ENCODE results near the gene GNA12. TPM values are rescaled to one million over a fixed set of nuclear protein-coding genes. Genes with fewer than 3 reads are reported as not detected.

GNA12 gene
- total and polyA plus RNA-seq, 8 donors, result 2.0 to 54.6 (median 22.0) TPM

GRCh38 chr7:2774280-2774679, 69.8 kb downstream of the GNA12 start:
- Histone ChIP-seq H3K4me1 (peaks cover 0 to 16% (median 8%) of the 10 kb centered on the region in 4 donors), H3K9me3 (no peaks in the 10 kb centered on the region), H3K4me3 (no peak overlapping the region), H3K27me3 (no peaks in the 10 kb centered on the region), H3K27ac (no peak overlapping the region), H3K36me3 (peaks cover 0 to 14% (median 5%) of the 10 kb centered on the region in 4 donors)
- WGBS, 5 donors, result 68 to 73% (median 70%) methylated on average over 6 of the region's 6 CpGs
- intact Hi-C loops (cut with DNase I; ENCODE audit: low total_unique reads), result no loop called here
- DNase-seq, result no peak
- TF ChIP-seq POLR2A (IDR thresholded peaks at IDR 0.05) (no peak), EP300 (IDR thresholded peaks at IDR 0.05) (no peak), POLR2AphosphoS5 (IDR thresholded peaks at IDR 0.05) (no peak)
- TF ChIP-seq, protein P1, sequence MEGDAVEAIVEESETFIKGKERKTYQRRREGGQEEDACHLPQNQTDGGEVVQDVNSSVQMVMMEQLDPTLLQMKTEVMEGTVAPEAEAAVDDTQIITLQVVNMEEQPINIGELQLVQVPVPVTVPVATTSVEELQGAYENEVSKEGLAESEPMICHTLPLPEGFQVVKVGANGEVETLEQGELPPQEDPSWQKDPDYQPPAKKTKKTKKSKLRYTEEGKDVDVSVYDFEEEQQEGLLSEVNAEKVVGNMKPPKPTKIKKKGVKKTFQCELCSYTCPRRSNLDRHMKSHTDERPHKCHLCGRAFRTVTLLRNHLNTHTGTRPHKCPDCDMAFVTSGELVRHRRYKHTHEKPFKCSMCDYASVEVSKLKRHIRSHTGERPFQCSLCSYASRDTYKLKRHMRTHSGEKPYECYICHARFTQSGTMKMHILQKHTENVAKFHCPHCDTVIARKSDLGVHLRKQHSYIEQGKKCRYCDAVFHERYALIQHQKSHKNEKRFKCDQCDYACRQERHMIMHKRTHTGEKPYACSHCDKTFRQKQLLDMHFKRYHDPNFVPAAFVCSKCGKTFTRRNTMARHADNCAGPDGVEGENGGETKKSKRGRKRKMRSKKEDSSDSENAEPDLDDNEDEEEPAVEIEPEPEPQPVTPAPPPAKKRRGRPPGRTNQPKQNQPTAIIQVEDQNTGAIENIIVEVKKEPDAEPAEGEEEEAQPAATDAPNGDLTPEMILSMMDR (IDR thresholded peaks at IDR 0.05), result no peak

DNA sequence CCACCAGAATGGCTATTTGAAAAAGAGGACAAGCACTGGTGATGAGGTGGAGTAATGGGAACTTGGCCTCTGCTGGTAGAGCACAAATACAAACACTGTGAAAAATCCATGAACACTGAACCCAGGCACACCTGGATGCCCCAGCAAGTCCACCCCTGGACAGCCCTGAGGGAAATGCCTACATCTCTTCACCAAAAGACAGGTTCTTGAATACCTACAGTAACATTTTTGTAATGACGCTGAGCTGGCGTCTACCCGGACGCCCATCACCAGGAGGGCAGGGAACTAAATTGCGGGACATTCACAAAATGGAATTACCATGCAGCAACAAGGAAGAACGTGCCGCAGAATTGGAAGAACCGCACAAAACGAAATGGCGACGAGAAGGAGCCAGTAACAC, 70.5 kb downstream of the GNA12 start:
- no peak overlapping the region for H3K27ac ChIP-seq
- 96 to 100% (median 98%) methylated on average over 11 of the region's 11 CpGs for WGBS, 5 donors

DNA sequence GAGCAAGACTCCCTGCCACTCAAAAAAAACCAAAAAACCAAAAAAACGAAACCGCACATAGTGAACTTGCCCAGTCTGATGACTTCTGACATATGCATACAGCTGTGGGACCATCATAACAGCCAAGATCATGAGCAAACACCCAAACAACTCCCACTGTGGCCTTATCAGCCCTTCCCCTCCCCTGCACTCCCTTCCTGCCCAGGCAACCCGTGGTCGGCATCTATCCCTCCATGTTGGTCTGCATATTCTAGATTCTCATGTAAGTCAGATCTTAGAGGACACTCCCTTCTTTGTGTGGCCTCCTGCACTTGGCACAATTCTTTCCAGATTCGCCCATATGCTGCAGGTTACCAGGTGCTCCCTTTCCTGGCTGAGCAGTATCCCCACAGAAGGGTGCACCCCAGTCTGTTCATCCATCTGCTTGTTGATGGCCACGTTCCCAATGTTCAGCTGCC, 72.8 kb downstream of the GNA12 start:
- Histone ChIP-seq H3K9me3 (no peaks in the 10 kb centered on the region), H3K27me3 (no peaks in the 10 kb centered on the region), H3K4me1 (peaks cover 0 to 16% (median 8%) of the 10 kb centered on the region in 4 donors), H3K4me3 (no peak overlapping the region), H3K27ac (no peak overlapping the region), H3K36me3 (peaks cover 0 to 10% (median 4%) of the 10 kb centered on the region in 4 donors)
- TF ChIP-seq POLR2AphosphoS5 (IDR thresholded peaks at IDR 0.05), result no peak
- no peak for TF ChIP-seq EP300 (IDR thresholded peaks at IDR 0.05)
- TF ChIP-seq, protein P1 (IDR thresholded peaks at IDR 0.05), result no peak
- TF ChIP-seq POLR2A (IDR thresholded peaks at IDR 0.05), result no peak
- 73 to 81% (median 74%) methylated on average over 6 of the region's 6 CpGs for WGBS, 5 donors
- intact Hi-C loops (cut with DNase I; ENCODE audit: low total_unique reads), result no loop called here
- no peak for DNase-seq

More for the DNA sequence above, 70.5 kb downstream of the GNA12 start:
- H3K9me3 ChIP-seq, result no peaks in the 10 kb centered on the region
- no peak for DNase-seq
- TF ChIP-seq EP300 (IDR thresholded peaks at IDR 0.05) (no peak), POLR2AphosphoS5 (IDR thresholded peaks at IDR 0.05) (no peak), POLR2A (IDR thresholded peaks at IDR 0.05) (no peak)
- TF ChIP-seq, protein P1 (IDR thresholded peaks at IDR 0.05), result no peak
- peaks cover 0 to 14% (median 5%) of the 10 kb centered on the region in 4 donors for H3K36me3 ChIP-seq
- H3K27me3 ChIP-seq, result no peaks in the 10 kb centered on the region
- intact Hi-C loops (cut with DNase I; ENCODE audit: low total_unique reads), result no loop called here
- H3K4me3 ChIP-seq, result no peak overlapping the region
- H3K4me1 ChIP-seq, result peaks cover 0 to 16% (median 8%) of the 10 kb centered on the region in 4 donors

DNA sequence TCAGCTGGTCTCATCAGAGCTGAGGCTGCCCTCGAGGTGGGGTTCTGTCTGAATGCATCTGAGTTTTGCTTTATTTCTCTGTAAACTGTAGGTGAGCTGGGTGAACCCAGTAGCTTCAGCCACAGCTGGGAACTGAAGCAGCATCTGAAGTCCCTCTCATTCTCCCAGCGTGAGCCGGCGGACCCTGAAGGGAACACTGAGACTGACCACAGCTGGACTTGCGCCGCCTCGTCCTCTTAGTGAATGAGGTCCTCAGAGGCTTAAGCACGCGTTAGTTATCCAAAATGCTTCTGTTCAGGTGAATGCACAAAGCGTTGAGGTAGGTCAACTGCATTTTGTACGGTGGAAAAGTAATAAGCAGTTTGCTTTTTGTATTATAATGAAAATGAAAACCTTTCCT, 79.5 kb downstream of the GNA12 start:
- WGBS, 5 donors, result 93 to 98% (median 95%) methylated on average over 11 of the region's 11 CpGs
- H3K27ac ChIP-seq, result peak overlapping the region in 1 of 5 donors; percentile 87

GRCh38 chr7:2763597-2763996, 80.5 kb downstream of the GNA12 start:
- intact Hi-C loops (cut with DNase I; ENCODE audit: low total_unique reads), result no loop called here
- Histone ChIP-seq H3K4me3 (peak overlapping the region in 1 of 4 donors; percentile 10), H3K9me3 (no peaks in the 10 kb centered on the region), H3K4me1 (peaks cover 29 to 46% (median 40%) of the 10 kb centered on the region in 4 donors), H3K27me3 (no peaks in the 10 kb centered on the region), H3K36me3 (peaks cover 0 to 4% (median 0%) of the 10 kb centered on the region in 4 donors), H3K27ac (peak overlapping the region; percentile 37 to 88 (median 83))
- TF ChIP-seq EP300 (IDR thresholded peaks at IDR 0.05) (no peak), POLR2AphosphoS5 (IDR thresholded peaks at IDR 0.05) (no peak), POLR2A (IDR thresholded peaks at IDR 0.05) (no peak)
- TF ChIP-seq, protein P1 (IDR thresholded peaks at IDR 0.05), result no peak
- DNase-seq, result no peak
- 80 to 86% (median 85%) methylated on average over 6 of the region's 6 CpGs for WGBS, 5 donors

More for the DNA sequence above, 79.5 kb downstream of the GNA12 start:
- TF ChIP-seq POLR2AphosphoS5 (IDR thresholded peaks at IDR 0.05), result no peak
- peaks cover 0 to 4% (median 0%) of the 10 kb centered on the region in 4 donors for H3K36me3 ChIP-seq
- H3K27me3 ChIP-seq, result no peaks in the 10 kb centered on the region
- intact Hi-C loops (cut with DNase I; ENCODE audit: low total_unique reads), result no loop called here
- DNase-seq, result no peak
- H3K9me3 ChIP-seq, result no peaks in the 10 kb centered on the region
- no peak overlapping the region for H3K4me3 ChIP-seq
- peaks cover 22 to 36% (median 32%) of the 10 kb centered on the region in 4 donors for H3K4me1 ChIP-seq

Measured in stomach (tissue), 9 donors.